Stimulated activated naive CD8-positive, alpha-beta T cell treated with anti-CD3 and anti-CD28 coated beads, Interleukin-15, Interleukin-2, amounts not matched to agents 100 ng/mL and 50 ng/mL, for 24 hours (primary cell): ENCODE measurements around the gene MEG3.

Source experiments
- H3K27ac Mint-ChIP-seq: one replicate; pipeline ENCODE4 v1.8.0; 2021; ENCODE audit warnings: mild to moderate bottlenecking, mixed read lengths
- H3K27me3 Mint-ChIP-seq: one replicate; pipeline ENCODE4 v1.8.0; 2021; ENCODE audit warnings: mixed read lengths
- H3K36me3 Mint-ChIP-seq: one replicate; pipeline ENCODE4 v1.8.0; 2021; ENCODE audit warnings: low read depth, mixed read lengths
- H3K4me1 Mint-ChIP-seq: one replicate; pipeline ENCODE4 v1.8.0; 2021; ENCODE audit warnings: low read depth, mixed read lengths
- H3K4me3 Mint-ChIP-seq: one replicate; pipeline ENCODE4 v1.8.0; 2021; ENCODE audit warnings: mild to moderate bottlenecking, mixed read lengths
- H3K9me3 Mint-ChIP-seq: one replicate; pipeline ENCODE4 v1.8.0; 2021; ENCODE audit warnings: mixed read lengths

The MEG3 gene

GRCh38 chr14:100839681-100840111 lies 13.8 kb downstream of the MEG3 start:
- Mint-ChIP-seq H3K27me3 (no peaks in the 10 kb centered on the region), H3K4me1 (peaks cover 6% of the 10 kb centered on the region), H3K9me3 (no peaks in the 10 kb centered on the region), H3K4me3 (no peak overlapping the region), H3K36me3 (no peaks in the 10 kb centered on the region), H3K27ac (no peak overlapping the region)

GRCh38 chr14:100840286-100841065 lies 14.6 kb downstream of the MEG3 start:
- Mint-ChIP-seq H3K4me3 (no peak overlapping the region), H3K9me3 (no peaks in the 10 kb centered on the region), H3K27me3 (no peaks in the 10 kb centered on the region), H3K36me3 (no peaks in the 10 kb centered on the region), H3K27ac (no peak overlapping the region), H3K4me1 (peaks cover 6% of the 10 kb centered on the region)

- no peaks in the 10 kb centered on the region for H3K36me3 Mint-ChIP-seq
- no peak overlapping the region for H3K27ac Mint-ChIP-seq
- H3K27me3 Mint-ChIP-seq: no peaks in the 10 kb centered on the region
- peaks cover 6% of the 10 kb centered on the region for H3K4me1 Mint-ChIP-seq
- H3K9me3 Mint-ChIP-seq: no peaks in the 10 kb centered on the region
- H3K4me3 Mint-ChIP-seq: no peak overlapping the region
These were observed 15.3 kb downstream of the MEG3 start for GRCh38 chr14:100841066-100841760.

GRCh38 chr14:100841761-100842403 lies 16.0 kb downstream of the MEG3 start:
- H3K27ac Mint-ChIP-seq: no peak overlapping the region
- H3K36me3 Mint-ChIP-seq: no peaks in the 10 kb centered on the region
- H3K27me3 Mint-ChIP-seq: no peaks in the 10 kb centered on the region
- H3K9me3 Mint-ChIP-seq: no peaks in the 10 kb centered on the region
- peaks cover 6% of the 10 kb centered on the region for H3K4me1 Mint-ChIP-seq
- H3K4me3 Mint-ChIP-seq: no peak overlapping the region

GRCh38 chr14:100842799-100843198 lies 16.9 kb downstream of the MEG3 start:
- Mint-ChIP-seq H3K27ac (no peak overlapping the region), H3K4me1 (peaks cover 6% of the 10 kb centered on the region), H3K27me3 (no peaks in the 10 kb centered on the region), H3K9me3 (no peaks in the 10 kb centered on the region), H3K36me3 (no peaks in the 10 kb centered on the region), H3K4me3 (no peak overlapping the region)

- Mint-ChIP-seq H3K27ac (peak overlapping the region; percentile 27), H3K36me3 (no peaks in the 10 kb centered on the region), H3K4me1 (peaks cover 6% of the 10 kb centered on the region), H3K4me3 (no peak overlapping the region), H3K9me3 (no peaks in the 10 kb centered on the region), H3K27me3 (no peaks in the 10 kb centered on the region)
These were observed 18.1 kb downstream of the MEG3 start for GRCh38 chr14:100844082-100844408.

- H3K9me3 Mint-ChIP-seq: no peaks in the 10 kb centered on the region
- peak overlapping the region; percentile 27 for H3K27ac Mint-ChIP-seq
- H3K27me3 Mint-ChIP-seq: no peaks in the 10 kb centered on the region
- peaks cover 6% of the 10 kb centered on the region for H3K4me1 Mint-ChIP-seq
- H3K4me3 Mint-ChIP-seq: no peak overlapping the region
- no peaks in the 10 kb centered on the region for H3K36me3 Mint-ChIP-seq
These were observed 18.5 kb downstream of the MEG3 start for GRCh38 chr14:100844421-100844820.

- H3K27me3 Mint-ChIP-seq: no peaks in the 10 kb centered on the region
- H3K9me3 Mint-ChIP-seq: no peaks in the 10 kb centered on the region
- no peaks in the 10 kb centered on the region for H3K36me3 Mint-ChIP-seq
- no peak overlapping the region for H3K27ac Mint-ChIP-seq
- no peak overlapping the region for H3K4me3 Mint-ChIP-seq
- peaks cover 6% of the 10 kb centered on the region for H3K4me1 Mint-ChIP-seq
These were observed 18.9 kb downstream of the MEG3 start for GRCh38 chr14:100844846-100845245.

- Mint-ChIP-seq H3K4me1 (peaks cover 6% of the 10 kb centered on the region), H3K4me3 (no peak overlapping the region), H3K36me3 (no peaks in the 10 kb centered on the region), H3K27me3 (no peaks in the 10 kb centered on the region), H3K27ac (no peak overlapping the region), H3K9me3 (no peaks in the 10 kb centered on the region)
These were observed 19.4 kb downstream of the MEG3 start for GRCh38 chr14:100845341-100845740.

- Mint-ChIP-seq H3K9me3 (no peaks in the 10 kb centered on the region), H3K4me1 (peaks cover 6% of the 10 kb centered on the region), H3K27me3 (no peaks in the 10 kb centered on the region), H3K4me3 (no peak overlapping the region), H3K36me3 (no peaks in the 10 kb centered on the region), H3K27ac (no peak overlapping the region)
These were observed 20.5 kb downstream of the MEG3 start for GRCh38 chr14:100846309-100846859.

- Mint-ChIP-seq H3K4me1 (peaks cover 3% of the 10 kb centered on the region), H3K4me3 (no peak overlapping the region), H3K27me3 (no peaks in the 10 kb centered on the region), H3K9me3 (no peaks in the 10 kb centered on the region), H3K27ac (no peak overlapping the region), H3K36me3 (no peaks in the 10 kb centered on the region)
These were observed 23.3 kb downstream of the MEG3 start for GRCh38 chr14:100849115-100849781.

- Mint-ChIP-seq H3K36me3 (no peaks in the 10 kb centered on the region), H3K9me3 (no peaks in the 10 kb centered on the region), H3K27me3 (no peaks in the 10 kb centered on the region), H3K4me3 (no peak overlapping the region), H3K27ac (no peak overlapping the region), H3K4me1 (no peaks in the 10 kb centered on the region)
These were observed 25.1 kb downstream of the MEG3 start for GRCh38 chr14:100850841-100851585.

GRCh38 chr14:100851586-100851916 lies 25.6 kb downstream of the MEG3 start:
- no peaks in the 10 kb centered on the region for H3K9me3 Mint-ChIP-seq
- H3K4me3 Mint-ChIP-seq: no peak overlapping the region
- H3K27ac Mint-ChIP-seq: no peak overlapping the region
- no peaks in the 10 kb centered on the region for H3K4me1 Mint-ChIP-seq
- no peaks in the 10 kb centered on the region for H3K36me3 Mint-ChIP-seq
- no peaks in the 10 kb centered on the region for H3K27me3 Mint-ChIP-seq

GRCh38 chr14:100851946-100852620 lies 26.2 kb downstream of the MEG3 start:
- Mint-ChIP-seq H3K4me3 (no peak overlapping the region), H3K27me3 (no peaks in the 10 kb centered on the region), H3K9me3 (no peaks in the 10 kb centered on the region), H3K36me3 (no peaks in the 10 kb centered on the region), H3K27ac (no peak overlapping the region), H3K4me1 (no peaks in the 10 kb centered on the region)
